Osteoblast (primary cell): ENCODE results near the gene RLIM. TPM values are rescaled to one million over a fixed set of nuclear protein-coding genes. Genes with fewer than 3 reads are reported as not detected.

Experiments
- DNase-seq: peaks from one replicate; pipeline ENCODE4 v3.0.0; 2011; ENCODE audit warnings: low spot score, mixed read lengths; ENCODE audit not compliant: insufficient read length; ENCODE audit errors: missing footprints
- H2AFZ ChIP-seq: 2 replicates; pipeline ENCODE4 v1.6.0; 2011; ENCODE audit warnings: mild to moderate bottlenecking, low read length
- H3K27ac ChIP-seq: 2 replicates; pipeline ENCODE4 v1.5.1; 2011; ENCODE audit warnings: mild to moderate bottlenecking, low read depth, low read length, moderate library complexity
- H3K27me3 ChIP-seq: 2 replicates; pipeline ENCODE4 v1.6.0; 2012; ENCODE audit warnings: mild to moderate bottlenecking, control low read depth, inconsistent platforms, low read length, moderate library complexity; ENCODE audit not compliant: insufficient read depth
- H3K36me3 ChIP-seq: 2 replicates; pipeline ENCODE4 v1.5.1; 2011; ENCODE audit warnings: mild to moderate bottlenecking, low read length, control low read depth, moderate library complexity; ENCODE audit not compliant: insufficient read depth
- H3K4me1 ChIP-seq: 2 replicates; pipeline ENCODE4 v1.5.1; 2011; ENCODE audit warnings: mild to moderate bottlenecking, low read length, control low read depth, moderate library complexity; ENCODE audit not compliant: insufficient read depth
- H3K4me2 ChIP-seq: 2 replicates; pipeline ENCODE4 v1.6.0; 2011; ENCODE audit warnings: mild to moderate bottlenecking, low read length; ENCODE audit not compliant: insufficient read depth
- H3K4me3 ChIP-seq: fragments of 200-600 bp; sonication (generic); 3 replicates; pipeline ENCODE4 v1.5.1; 2012; ENCODE audit warnings: mild to moderate bottlenecking, low read length, inconsistent platforms; ENCODE audit not compliant: insufficient read depth
- H3K79me2 ChIP-seq: 2 replicates; pipeline ENCODE4 v1.6.0; 2012; ENCODE audit warnings: mild to moderate bottlenecking, low read length, control low read depth, inconsistent platforms; ENCODE audit not compliant: insufficient read depth
- H3K9me3 ChIP-seq: 2 replicates; pipeline ENCODE4 v1.5.1; 2011; ENCODE audit warnings: low read depth, low read length, control low read depth
- H4K20me1 ChIP-seq: 2 replicates; pipeline ENCODE4 v1.6.0; 2012; ENCODE audit warnings: mild to moderate bottlenecking, low read length, control low read depth; ENCODE audit not compliant: insufficient read depth
- CTCF ChIP-seq: IDR thresholded peaks from 2 replicates; pipeline ENCODE4 v1.5.1; 2011; ENCODE audit warnings: mild to moderate bottlenecking, low read depth, low read length, moderate library complexity; ENCODE audit errors: extremely low read depth
- total RNA-seq: library from RNA; depleted of rRNA; stranded (reverse); fragments of >200 nt; gene quantifications from 2 replicates; pipeline ENCODE4 v1.2.3, GENCODE V29; 2012

RLIM gene
- total RNA-seq, 1 donor: 61.2 TPM

GRCh38 chrX:74578137-74578536, 36.3 kb downstream of the RLIM start:
- H3K27me3 ChIP-seq: no peaks in the 10 kb centered on the region

GRCh38 chrX:74557378-74557777, 57.0 kb downstream of the RLIM start:
- Histone ChIP-seq H3K27ac (no peak overlapping the region), H3K9me3 (no peaks in the 10 kb centered on the region), H3K36me3 (no peaks in the 10 kb centered on the region), H3K4me1 (no peaks in the 10 kb centered on the region), H3K27me3 (peaks cover 2% of the 10 kb centered on the region), H2AFZ (no peak overlapping the region), H3K4me2 (no peak overlapping the region), H3K79me2 (no peaks in the 10 kb centered on the region), H3K4me3 (no peak overlapping the region), H4K20me1 (no peaks in the 10 kb centered on the region)
- TF ChIP-seq CTCF: no peak
- DNase-seq: no peak

More at GRCh38 chrX:74578137-74578536, 36.3 kb downstream of the RLIM start:
- no peak overlapping the region for H3K4me3 ChIP-seq
- H3K36me3 ChIP-seq: no peaks in the 10 kb centered on the region
- H3K79me2 ChIP-seq: no peaks in the 10 kb centered on the region
- H3K4me2 ChIP-seq: no peak overlapping the region
- no peaks in the 10 kb centered on the region for H3K4me1 ChIP-seq
- no peak overlapping the region for H2AFZ ChIP-seq
- no peaks in the 10 kb centered on the region for H4K20me1 ChIP-seq
- H3K9me3 ChIP-seq: no peaks in the 10 kb centered on the region
- TF ChIP-seq CTCF: no peak
- H3K27ac ChIP-seq: no peak overlapping the region
- DNase-seq: peak; percentile 52

- H3K9me3 ChIP-seq: no peaks in the 10 kb centered on the region
- no peaks in the 10 kb centered on the region for H4K20me1 ChIP-seq
- no peak overlapping the region for H2AFZ ChIP-seq
- no peaks in the 10 kb centered on the region for H3K36me3 ChIP-seq
- H3K79me2 ChIP-seq: no peaks in the 10 kb centered on the region
- no peak overlapping the region for H3K4me2 ChIP-seq
- H3K27ac ChIP-seq: no peak overlapping the region
- DNase-seq: no peak
- no peak for TF ChIP-seq CTCF
- no peak overlapping the region for H3K4me3 ChIP-seq
- H3K4me1 ChIP-seq: no peaks in the 10 kb centered on the region
- no peaks in the 10 kb centered on the region for H3K27me3 ChIP-seq
Measured at GRCh38 chrX:74551934-74552333, 62.5 kb downstream of the RLIM start.

GRCh38 chrX:74550295-74550802, 64.1 kb downstream of the RLIM start:
- Histone ChIP-seq H3K4me2 (peak overlapping the region; percentile 78), H2AFZ (peak overlapping the region; percentile 71), H3K36me3 (no peaks in the 10 kb centered on the region), H4K20me1 (no peaks in the 10 kb centered on the region), H3K4me1 (no peaks in the 10 kb centered on the region), H3K4me3 (peak overlapping the region; percentile 57), H3K27me3 (no peaks in the 10 kb centered on the region), H3K9me3 (no peaks in the 10 kb centered on the region), H3K27ac (no peak overlapping the region), H3K79me2 (no peaks in the 10 kb centered on the region)
- TF ChIP-seq CTCF: peak; percentile 97
- no peak for DNase-seq
